ELR (cell line): ENCODE data around the gene ACTR3C.
"Not testable (repeated sequence)": the region's sequence is repeated elsewhere in the genome, so short reads cannot be mapped to it uniquely, and the experiment has no call there.

Experiments used
- DNase-seq: peaks from one replicate; pipeline ENCODE4 v3.0.0-alpha.2; 2015; ENCODE audit warnings: low read depth

Gene ACTR3C

GRCh38 chr7:150336746-150337145, 13.4 kb upstream of the ACTR3C start:
- no peak for DNase-seq

- DNase-seq = no peak
Observed at GRCh38 chr7:150335774-150336112, 12.4 kb upstream of the ACTR3C start.

GRCh38 chr7:150335108-150335773, 11.9 kb upstream of the ACTR3C start:
- DNase-seq = no peak

GRCh38 chr7:150334108-150334507, 10.8 kb upstream of the ACTR3C start:
- DNase-seq = no peak

- DNase-seq = no peak
Observed at GRCh38 chr7:150333659-150334058, 10.3 kb upstream of the ACTR3C start.

- no peak for DNase-seq
Observed at GRCh38 chr7:150332852-150333635, 9.7 kb upstream of the ACTR3C start.

GRCh38 chr7:150330211-150330885, 7.0 kb upstream of the ACTR3C start:
- no peak for DNase-seq

GRCh38 chr7:150329331-150330120, 6.2 kb upstream of the ACTR3C start:
- DNase-seq = no peak

- no peak for DNase-seq
Observed at GRCh38 chr7:150327308-150327707, 4.0 kb upstream of the ACTR3C start.

GRCh38 chr7:150326657-150327268, 3.4 kb upstream of the ACTR3C start:
- no peak for DNase-seq

GRCh38 chr7:150325901-150326300, 2.6 kb upstream of the ACTR3C start:
- no peak for DNase-seq

GRCh38 chr7:150325110-150325611, 1.8 kb upstream of the ACTR3C start:
- DNase-seq = no peak

- no peak for DNase-seq
Observed at GRCh38 chr7:150324373-150324961, 1.1 kb upstream of the ACTR3C start.

GRCh38 chr7:150323682-150324372, 482 bp upstream of the ACTR3C start:
- DNase-seq = no peak

GRCh38 chr7:150322114-150322832, 1.1 kb downstream of the ACTR3C start:
- no peak for DNase-seq

GRCh38 chr7:150321788-150322113, 1.6 kb downstream of the ACTR3C start:
- DNase-seq = no peak

- DNase-seq = peak; percentile 54
Observed at GRCh38 chr7:150317748-150318444, 5.4 kb downstream of the ACTR3C start.

GRCh38 chr7:150316987-150317386, 6.4 kb downstream of the ACTR3C start:
- not testable (repeated sequence) for DNase-seq

- no peak for DNase-seq
Observed at GRCh38 chr7:150314639-150315239, 8.6 kb downstream of the ACTR3C start.
